22Rv1 (cell line): ENCODE results near the gene PSD2.

Experiments used
- ZFX ChIP-seq: fragments of 450-650 bp; IDR thresholded peaks from 2 replicates; pipeline ENCODE4 v1.6.1; 2017; ENCODE audit warnings: antibody characterized with exemption, borderline replicate concordance
- TF ChIP-seq, protein P1 (sequence below): fragments of 450-650 bp; IDR thresholded peaks from 2 replicates; pipeline ENCODE4 v1.5.1; 2017; ENCODE audit warnings: mild to moderate bottlenecking

DNA sequence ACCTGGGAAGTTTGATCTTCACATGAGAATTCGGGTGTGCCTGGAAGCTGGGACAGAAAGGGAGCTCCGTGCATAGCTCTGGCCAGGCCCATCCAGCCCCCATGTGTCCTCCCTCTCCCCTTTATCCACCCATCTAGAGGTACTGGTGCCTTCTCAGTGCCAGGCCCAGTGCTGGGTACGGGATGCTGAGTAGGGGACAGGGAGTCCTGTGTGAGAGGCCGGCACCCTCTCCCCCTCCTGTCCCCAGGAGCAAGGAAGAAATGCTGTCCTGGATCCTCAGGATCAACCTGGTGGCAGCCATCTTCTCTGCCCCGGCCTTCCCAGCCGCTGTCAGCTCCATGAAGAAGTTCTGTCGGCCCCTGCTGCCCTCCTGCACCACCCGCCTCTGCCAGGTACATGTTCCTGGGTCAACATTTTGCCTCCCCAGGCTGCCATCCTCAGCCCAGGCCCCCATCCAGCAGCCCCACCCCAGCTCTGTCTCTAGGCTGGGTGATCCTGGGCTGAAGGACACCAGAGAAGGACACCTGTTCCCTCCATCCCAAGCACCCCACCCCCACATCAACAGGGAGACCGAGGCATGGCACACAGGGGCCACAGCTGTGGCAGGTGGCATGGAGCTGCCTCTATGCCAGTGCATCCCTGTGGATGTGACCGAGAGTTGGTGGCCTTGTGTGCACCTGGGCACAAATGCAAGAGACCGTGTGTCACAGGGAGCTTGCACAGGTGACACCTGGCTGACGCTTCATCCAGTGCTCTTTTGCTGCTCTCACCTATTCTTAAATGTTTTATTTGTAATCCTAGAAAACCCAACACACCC, 43.0 kb downstream of the PSD2 start:
- TF ChIP-seq, protein P1, sequence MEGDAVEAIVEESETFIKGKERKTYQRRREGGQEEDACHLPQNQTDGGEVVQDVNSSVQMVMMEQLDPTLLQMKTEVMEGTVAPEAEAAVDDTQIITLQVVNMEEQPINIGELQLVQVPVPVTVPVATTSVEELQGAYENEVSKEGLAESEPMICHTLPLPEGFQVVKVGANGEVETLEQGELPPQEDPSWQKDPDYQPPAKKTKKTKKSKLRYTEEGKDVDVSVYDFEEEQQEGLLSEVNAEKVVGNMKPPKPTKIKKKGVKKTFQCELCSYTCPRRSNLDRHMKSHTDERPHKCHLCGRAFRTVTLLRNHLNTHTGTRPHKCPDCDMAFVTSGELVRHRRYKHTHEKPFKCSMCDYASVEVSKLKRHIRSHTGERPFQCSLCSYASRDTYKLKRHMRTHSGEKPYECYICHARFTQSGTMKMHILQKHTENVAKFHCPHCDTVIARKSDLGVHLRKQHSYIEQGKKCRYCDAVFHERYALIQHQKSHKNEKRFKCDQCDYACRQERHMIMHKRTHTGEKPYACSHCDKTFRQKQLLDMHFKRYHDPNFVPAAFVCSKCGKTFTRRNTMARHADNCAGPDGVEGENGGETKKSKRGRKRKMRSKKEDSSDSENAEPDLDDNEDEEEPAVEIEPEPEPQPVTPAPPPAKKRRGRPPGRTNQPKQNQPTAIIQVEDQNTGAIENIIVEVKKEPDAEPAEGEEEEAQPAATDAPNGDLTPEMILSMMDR: no peak
- TF ChIP-seq ZFX: no peak
